HG02763 (cell line): ENCODE data around the gene PAX5.

ENCODE experiments used
- ATAC-seq: cut with Tn5 transposase; IDR thresholded peaks from one replicate; pipeline ENCODE4 v1.9.1; 2021; ENCODE audit warnings: mild to moderate bottlenecking, moderate library complexity; ENCODE audit not compliant: unreplicated experiment

PAX5 gene

GRCh38 chr9:36962691-36963090 lies 71.4 kb downstream of the PAX5 start:
- ATAC-seq = no peak

- ATAC-seq = no peak
Observed at GRCh38 chr9:36961561-36962325, 72.3 kb downstream of the PAX5 start.

- ATAC-seq = no peak
Observed at GRCh38 chr9:36961051-36961450, 73.0 kb downstream of the PAX5 start.

DNA sequence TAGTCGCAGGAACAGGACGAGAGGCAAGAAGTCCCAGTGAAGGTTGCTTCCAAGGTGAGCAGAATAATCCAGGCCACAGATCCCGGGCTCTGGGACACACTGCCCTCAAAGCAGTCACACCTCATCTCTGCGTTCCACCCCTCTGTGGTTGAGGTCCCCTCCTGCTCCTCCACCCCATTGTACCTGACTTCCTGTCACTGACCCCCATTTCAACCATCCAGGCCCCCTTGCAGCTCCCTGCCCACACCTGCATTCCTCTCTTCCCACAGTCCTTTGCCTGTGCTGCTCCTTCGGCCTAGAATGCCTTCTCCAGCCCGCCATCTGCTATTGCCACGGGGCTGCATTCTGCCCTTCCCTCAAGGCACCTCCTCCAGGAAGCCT lies 73.5 kb downstream of the PAX5 start:
- ATAC-seq = no peak

DNA sequence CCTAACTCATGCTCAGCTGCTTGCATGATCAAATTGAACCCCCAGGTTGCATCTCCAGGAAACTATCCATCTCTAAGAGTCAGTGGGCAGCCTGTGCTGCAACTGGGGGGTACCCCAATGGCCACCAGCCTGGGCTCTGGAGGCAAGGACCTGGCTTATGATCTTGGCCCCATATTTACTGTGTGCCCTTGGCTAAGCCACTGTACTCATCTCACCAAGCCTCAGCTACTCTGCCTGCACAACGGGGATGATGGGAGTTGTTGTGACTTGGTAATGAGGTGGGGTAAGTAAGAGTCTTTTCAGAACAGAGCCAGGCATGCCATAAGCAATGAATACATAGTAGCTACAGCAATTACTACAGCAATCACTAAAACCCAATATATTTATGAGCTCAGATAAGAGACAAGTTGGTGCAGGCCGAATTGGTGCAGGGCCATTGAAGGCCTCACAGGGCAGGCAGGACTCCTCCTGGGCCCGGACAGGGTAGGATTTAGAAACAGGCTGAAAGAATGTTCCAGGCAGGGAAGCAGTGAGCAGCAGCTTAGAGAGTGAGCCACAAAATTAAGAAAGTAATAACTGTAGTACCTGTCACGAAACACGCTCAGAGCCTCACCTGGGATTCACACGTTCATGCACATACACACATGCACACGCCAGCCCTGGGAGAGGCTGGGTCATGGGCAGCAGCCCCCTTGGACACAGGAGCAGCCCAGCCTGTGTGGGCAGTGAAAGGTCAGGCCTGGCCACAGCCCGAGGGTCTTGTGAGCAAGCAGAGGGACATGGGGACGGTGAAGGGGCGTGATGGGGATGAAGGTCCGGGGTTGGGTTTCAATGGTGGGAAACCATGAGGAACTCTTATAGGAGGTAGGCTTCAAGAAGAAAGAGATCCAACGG lies 74.1 kb downstream of the PAX5 start:
- ATAC-seq = no peak

GRCh38 chr9:36956908-36957307 lies 77.2 kb downstream of the PAX5 start:
- ATAC-seq = no peak

- ATAC-seq = no peak
Observed at GRCh38 chr9:36950389-36950788, 83.7 kb downstream of the PAX5 start.

- ATAC-seq = no peak
Observed at GRCh38 chr9:36949466-36949865, 84.6 kb downstream of the PAX5 start.

GRCh38 chr9:36948051-36948450 lies 86.0 kb downstream of the PAX5 start:
- ATAC-seq = no peak

- no peak for ATAC-seq
Observed at GRCh38 chr9:36946653-36947052, 87.4 kb downstream of the PAX5 start.

DNA sequence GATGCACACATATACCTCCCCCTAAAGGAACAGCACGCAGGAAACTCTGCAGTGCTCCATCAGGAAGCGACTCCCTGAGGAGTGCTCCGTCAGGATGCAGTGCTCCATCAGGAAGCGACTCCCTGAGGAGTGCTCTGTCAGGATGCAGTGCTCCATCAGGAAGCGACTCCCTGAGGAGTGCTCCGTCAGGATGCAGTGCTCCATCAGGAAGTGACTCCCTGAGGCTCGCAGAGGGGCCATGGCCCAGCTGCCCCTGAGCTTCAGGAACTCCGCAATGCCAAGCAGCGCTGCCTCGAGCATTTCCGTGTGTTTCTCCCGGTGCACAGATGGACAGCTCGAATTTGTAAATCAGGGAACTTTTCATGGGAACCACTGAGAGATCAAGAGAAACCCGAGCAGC lies 88.1 kb downstream of the PAX5 start:
- no peak for ATAC-seq

DNA sequence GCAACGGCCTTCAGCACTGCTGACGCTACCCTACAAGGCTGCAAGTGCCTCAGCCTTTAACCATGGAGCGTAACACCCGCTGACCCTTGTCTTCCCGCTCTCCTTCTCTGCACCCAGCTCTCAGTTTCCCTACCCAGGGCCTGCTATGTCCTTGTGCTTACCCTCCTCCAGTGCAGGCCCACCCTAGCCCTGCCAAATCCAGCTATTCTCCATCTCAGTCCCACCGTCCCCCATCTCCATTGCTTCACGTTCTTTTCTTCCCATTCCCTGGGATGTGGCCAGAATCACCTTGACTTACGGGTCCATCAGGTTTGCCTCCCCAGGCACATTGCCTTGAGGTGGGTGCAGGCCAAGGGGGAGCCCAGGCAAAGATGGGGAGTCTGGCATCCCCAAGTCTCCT lies 91.2 kb downstream of the PAX5 start:
- no peak for ATAC-seq

- ATAC-seq = no peak
Observed at GRCh38 chr9:36941441-36941840, 92.6 kb downstream of the PAX5 start.

DNA sequence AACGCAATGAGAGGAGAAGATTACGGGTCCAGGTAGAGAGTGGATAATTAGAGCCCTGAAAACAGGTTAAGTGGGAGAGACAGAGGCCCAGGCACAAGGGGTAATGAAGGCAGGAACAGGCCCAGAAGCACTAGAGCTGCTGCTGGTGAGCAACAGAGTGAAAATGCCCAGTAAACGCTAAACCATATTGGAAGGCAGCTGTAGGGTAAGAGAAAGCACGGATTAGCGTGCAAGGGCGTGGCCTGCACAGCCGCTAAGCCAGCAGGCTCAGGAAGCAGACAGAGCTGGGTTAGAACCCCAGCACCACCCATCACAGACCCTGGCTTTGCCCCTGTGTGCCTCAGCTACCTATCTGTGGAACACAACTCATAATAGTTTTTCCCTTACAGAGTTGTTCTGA lies 93.2 kb downstream of the PAX5 start:
- ATAC-seq = no peak

- no peak for ATAC-seq
Observed at GRCh38 chr9:36940500-36940853, 93.6 kb downstream of the PAX5 start.

DNA sequence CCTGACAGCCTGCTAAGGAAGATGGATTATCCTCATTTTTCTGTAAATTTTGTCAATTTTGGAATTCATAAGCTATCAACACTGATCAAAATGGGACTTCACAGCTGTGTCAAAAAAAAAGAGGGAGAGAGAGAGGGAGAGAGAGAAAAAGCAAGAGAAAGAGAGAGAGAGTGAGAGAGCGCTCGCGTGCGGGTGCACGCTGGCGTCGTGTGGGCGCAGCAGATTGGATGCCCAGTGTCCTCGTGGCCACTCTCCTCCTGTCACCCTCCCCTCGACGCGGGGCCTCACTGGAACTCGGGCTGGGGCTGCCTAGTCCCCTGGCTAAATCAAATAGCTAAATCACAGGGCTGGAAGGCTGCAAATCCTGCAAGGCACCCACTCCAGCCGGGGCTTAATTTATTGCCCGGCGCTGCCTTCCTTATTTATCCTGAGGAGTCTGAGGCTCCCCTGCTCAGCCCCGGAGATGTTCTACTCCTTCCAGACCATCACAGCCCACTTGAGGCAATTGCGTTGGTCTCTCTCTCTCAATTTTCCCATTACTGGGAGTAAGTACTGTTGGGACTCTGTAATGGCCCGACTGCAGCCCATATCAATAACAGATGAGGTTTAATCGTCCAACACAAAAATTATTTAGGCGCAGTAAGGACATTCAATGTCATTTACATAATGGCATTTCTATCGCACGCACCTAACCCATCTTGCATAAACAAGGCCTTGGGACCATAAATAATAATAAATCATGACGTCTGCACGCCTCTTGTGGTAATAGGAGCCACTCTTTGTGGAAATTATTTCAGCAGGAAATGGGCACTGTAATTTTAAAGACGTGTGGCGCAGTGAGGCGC lies 94.2 kb downstream of the PAX5 start:
- no peak for ATAC-seq

DNA sequence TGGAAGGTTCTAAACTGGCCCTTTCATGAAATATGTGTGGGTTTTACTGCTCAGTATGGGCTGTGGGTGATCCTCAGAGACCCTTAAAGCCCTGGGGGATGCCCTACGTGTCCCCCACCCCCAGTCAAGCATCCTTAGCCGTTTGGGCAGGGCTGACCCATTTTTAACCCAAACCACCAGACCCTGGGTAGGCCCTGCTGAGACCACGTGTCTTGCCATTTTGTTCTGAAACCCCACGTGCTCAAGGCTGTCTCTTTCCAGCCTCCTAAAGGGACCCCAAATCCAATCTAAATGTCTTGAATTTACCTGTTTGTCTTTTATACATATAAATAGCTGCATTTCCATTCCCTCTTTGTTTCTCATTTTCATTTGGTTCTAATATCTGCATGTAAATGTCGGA lies 94.9 kb downstream of the PAX5 start:
- ATAC-seq = no peak

GRCh38 chr9:36938617-36939016 lies 95.5 kb downstream of the PAX5 start:
- no peak for ATAC-seq

DNA sequence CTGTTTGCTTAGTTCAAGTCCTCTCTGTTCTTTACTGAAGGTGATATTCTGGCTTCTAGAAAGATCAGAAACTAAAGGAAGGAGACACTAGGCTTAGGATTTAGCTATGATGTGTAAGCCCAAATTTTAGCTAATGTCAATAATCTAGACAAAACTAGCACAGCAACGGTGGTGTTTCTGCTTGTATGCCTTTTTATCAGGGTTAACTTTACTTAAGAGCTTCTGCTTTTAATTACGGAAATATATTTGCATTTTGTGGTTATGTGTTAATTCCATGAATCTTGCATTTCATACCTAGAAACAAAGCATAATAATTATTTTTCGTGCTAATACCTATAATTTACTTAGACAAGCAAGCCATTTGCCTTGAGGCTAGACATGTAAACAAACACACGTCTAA lies 96.1 kb downstream of the PAX5 start:
- ATAC-seq = no peak

GRCh38 chr9:36937346-36937745 lies 96.7 kb downstream of the PAX5 start:
- ATAC-seq = no peak

- ATAC-seq = no peak
Observed at GRCh38 chr9:36936498-36936831, 97.6 kb downstream of the PAX5 start.
